Measurements from ENCODE around the gene LAMA4. TPM values are rescaled to one million over a fixed set of nuclear protein-coding genes. Genes with fewer than 3 reads are reported as not detected.

Gene LAMA4
- total RNA-seq, 1 experiment from 2014 or later: 1.1 TPM

- Histone ChIP-seq H3K9me3 (ENCODE audit: control insufficient read depth, low read depth, low read length) (no peaks in the 10 kb centered on the region), H2BK15ac (ENCODE audit: low read depth, low read length) (no peak overlapping the region), H2AFZ (ENCODE audit: low read length) (no peak overlapping the region), H3K4ac (ENCODE audit: low read depth, low read length) (no peak overlapping the region), H3K27ac (ENCODE audit: insufficient read length, low read depth, low read length) (no peak overlapping the region), H2AK5ac (ENCODE audit: insufficient read length, low read length) (no peak overlapping the region), H2BK5ac (ENCODE audit: insufficient read length, low read length) (no peak overlapping the region), H3T11ph (ENCODE audit: low read length) (no peak overlapping the region), H2BK20ac (ENCODE audit: low read depth, low read length, poor library complexity, severe bottlenecking) (no peak overlapping the region), H3K79me1 (ENCODE audit: insufficient read depth, low read depth, low read length, poor library complexity, severe bottlenecking) (no peaks in the 10 kb centered on the region), H3K23me2 (ENCODE audit: insufficient read length, low read depth, low read length, poor library complexity, severe bottlenecking) (no peaks in the 10 kb centered on the region), H3K18ac (ENCODE audit: insufficient read length, low read depth, low read length) (no peak overlapping the region), H4K20me1 (ENCODE audit: control insufficient read depth, insufficient read depth, insufficient read length) (no peaks in the 10 kb centered on the region), H3K56ac (ENCODE audit: insufficient read length, low read depth, low read length) (no peak overlapping the region), H3K23ac (ENCODE audit: insufficient read length, low read depth, low read length) (no peak overlapping the region), H3K9ac (ENCODE audit: extremely low read depth, insufficient read length, low read length) (no peak overlapping the region), H3K79me2 (ENCODE audit: insufficient read depth, low read length) (no peaks in the 10 kb centered on the region), H2BK120ac (ENCODE audit: low read depth, low read length, poor library complexity, severe bottlenecking) (no peak overlapping the region), H3K27me3 (ENCODE audit: insufficient read depth, low read length) (no peaks in the 10 kb centered on the region), H4K5ac (ENCODE audit: insufficient read length, low read depth, low read length) (no peak overlapping the region), H4K91ac (ENCODE audit: insufficient read length, low read depth, low read length) (no peak overlapping the region), H4K8ac (replicated peaks; ENCODE audit: insufficient read length, low read depth, low read length) (no peak overlapping the region), H3K14ac (ENCODE audit: insufficient read depth, low read length) (no peak overlapping the region), H2BK12ac (ENCODE audit: insufficient read length, low read depth, low read length) (no peak overlapping the region), H3K4me1 (ENCODE audit: insufficient read depth, low read length) (no peaks in the 10 kb centered on the region; the same call in 1 of the 2 replicates), H3K4me2 (ENCODE audit: insufficient read depth, insufficient read length, low read length) (no peak overlapping the region)
- no peaks in the 10 kb centered on the region for H3K9me3 Mint-ChIP-seq
- WGBS (ENCODE audit: extremely low coverage, insufficient read length, low lambda C conversion rate): no CpG with 5 or more reads among the region's 2 CpGs
- no peak for DNase-seq
- no peak overlapping the region for H3K27ac Mint-ChIP-seq
- H3K4me1 Mint-ChIP-seq: peaks cover 4 to 8% of the 10 kb centered on the region in 2 experiments
- H3K4me3 Mint-ChIP-seq: no peak overlapping the region
- H3K36me3 Mint-ChIP-seq (ENCODE audit: insufficient read depth in 1 of 3, low read depth in 3 of 3): no peaks in the 10 kb centered on the region
- no peak for TF ChIP-seq CTCF (conservative IDR thresholded peaks at IDR 0.05)
- H3K27me3 Mint-ChIP-seq (ENCODE audit: low read depth): no peaks in the 10 kb centered on the region
Measured at GRCh38 chr6:112173221-112173804, 81.1 kb downstream of the LAMA4 start.
